ENCODE results near the gene GPATCH8. TPM values are rescaled to one million over a fixed set of nuclear protein-coding genes. Genes with fewer than 3 reads are reported as not detected.
"Not testable (repeated sequence)": the region's sequence is repeated elsewhere in the genome, so short reads cannot be mapped to it uniquely, and the experiment has no call there.

GPATCH8 gene
- polyA plus RNA-seq, 4 donors: 38.3 to 64.9 (median 50.1) TPM

DNA sequence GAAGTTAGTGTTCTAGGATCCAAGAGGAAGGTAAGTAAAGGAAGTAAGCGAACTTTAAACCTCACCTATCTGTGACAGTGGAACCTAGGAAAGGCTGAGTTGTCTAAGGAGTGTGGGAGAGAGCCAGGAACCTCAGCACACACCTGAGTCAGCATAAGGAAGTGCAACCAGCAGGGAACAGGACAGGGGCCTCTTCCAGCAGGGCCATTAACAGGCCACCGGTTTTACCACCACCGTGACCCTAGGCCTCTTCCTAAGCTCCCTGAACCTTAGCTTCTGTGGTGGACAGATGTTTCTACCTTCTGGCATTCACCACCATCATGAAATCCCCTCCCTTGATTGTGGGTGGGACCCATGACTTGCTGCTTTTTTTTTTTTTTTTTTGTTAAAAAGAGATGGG lies 26.7 kb upstream of the GPATCH8 start:
- DNase-seq (ENCODE audit: low read depth in 4 of 4, low spot score in 2 of 4): no peak

DNA sequence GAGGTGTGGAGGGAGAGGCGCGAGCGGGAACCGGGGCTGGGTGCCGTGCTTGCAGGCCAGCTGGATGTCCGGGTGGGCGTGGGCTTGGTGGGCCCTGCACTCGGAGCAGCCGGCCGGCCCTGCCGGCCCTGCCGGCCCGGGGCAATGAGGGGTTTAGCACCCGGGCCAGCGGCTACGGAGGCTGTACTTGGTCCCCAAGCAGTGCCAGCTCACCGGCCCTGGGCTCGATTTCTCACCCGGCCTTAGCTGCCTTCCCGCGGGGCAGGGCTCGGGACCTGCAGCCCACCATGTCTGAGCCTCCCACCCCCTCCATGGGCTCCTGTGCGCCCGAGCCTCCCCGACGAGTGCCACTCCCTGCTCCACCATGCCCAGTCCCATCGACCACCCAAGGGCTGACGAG lies 24.7 kb upstream of the GPATCH8 start:
- no peak for DNase-seq (ENCODE audit: low read depth in 4 of 4, low spot score in 2 of 4)

DNA sequence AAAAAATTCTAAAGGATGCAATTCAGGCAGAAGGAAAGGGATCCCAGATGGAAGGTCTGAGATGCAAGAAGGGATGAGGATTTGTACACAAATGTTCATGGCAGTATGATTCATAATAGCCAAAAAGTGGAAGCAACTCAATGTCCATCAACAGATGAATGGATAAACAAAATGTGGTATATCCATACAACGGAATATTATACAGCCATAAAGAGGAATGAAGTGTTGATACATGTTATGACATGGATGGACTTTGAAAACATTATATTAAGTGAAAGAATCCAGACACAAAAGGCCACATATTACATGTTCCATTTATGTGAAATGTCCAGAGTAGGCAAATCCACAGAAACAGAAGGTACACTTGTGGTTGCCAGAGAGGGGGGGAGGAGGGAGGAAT lies 23.9 kb upstream of the GPATCH8 start:
- DNase-seq (ENCODE audit: low read depth in 4 of 4, low spot score in 2 of 4): no peak

DNA sequence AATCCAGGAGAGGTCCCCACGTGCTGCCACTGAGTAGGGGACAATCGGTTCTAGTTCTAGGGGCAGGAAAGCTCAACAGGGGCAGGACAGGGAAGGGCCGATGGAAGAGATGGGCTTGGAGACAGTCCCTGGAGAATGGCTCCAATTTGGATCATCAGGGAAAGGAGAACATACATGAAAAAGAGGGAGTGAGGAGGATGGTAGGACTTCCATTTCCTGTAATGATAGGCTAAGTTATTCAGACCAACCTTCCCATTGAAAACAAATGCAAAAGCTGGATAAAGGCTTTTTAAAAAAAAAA lies 20.4 kb upstream of the GPATCH8 start:
- DNase-seq (ENCODE audit: low read depth in 4 of 4, low spot score in 2 of 4): no peak

DNA sequence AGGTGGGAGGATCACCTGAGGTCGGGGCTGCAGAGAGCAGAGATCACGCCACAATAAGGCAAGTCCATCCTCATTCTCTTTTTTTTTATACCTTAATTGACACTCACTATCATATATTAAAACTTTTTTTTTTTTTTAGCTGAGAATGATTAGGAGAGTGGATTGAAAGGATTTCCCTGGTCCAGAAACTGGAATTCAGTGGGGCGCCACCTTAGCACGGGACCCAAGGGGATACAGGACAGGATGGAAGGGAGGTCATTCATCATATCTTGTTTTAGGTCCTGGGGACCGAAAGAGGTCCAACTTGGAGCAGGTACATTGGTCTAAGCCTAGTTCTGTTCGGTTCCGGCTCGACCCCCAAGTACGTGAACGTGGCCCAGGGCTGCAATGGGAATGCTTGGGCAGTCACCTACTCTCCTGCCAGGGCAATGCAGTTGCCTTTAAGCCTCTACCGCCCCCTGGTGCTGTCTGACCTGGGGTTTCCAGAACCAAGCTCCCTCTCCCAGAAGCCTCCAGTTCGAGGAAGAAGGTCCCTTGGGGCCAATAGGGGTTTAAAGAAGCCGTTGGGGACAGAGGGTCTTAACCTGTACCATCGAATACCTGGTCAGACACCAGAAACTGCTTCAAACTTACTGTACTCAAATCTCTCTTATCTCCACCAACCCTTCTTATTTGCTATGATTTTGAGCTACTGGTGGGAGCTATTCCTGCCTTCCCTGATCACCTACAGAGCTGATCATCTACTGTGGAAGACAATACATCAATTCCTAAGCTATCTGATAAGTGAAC lies 19.9 kb upstream of the GPATCH8 start:
- DNase-seq (ENCODE audit: low read depth in 4 of 4, low spot score in 2 of 4): no peak

DNA sequence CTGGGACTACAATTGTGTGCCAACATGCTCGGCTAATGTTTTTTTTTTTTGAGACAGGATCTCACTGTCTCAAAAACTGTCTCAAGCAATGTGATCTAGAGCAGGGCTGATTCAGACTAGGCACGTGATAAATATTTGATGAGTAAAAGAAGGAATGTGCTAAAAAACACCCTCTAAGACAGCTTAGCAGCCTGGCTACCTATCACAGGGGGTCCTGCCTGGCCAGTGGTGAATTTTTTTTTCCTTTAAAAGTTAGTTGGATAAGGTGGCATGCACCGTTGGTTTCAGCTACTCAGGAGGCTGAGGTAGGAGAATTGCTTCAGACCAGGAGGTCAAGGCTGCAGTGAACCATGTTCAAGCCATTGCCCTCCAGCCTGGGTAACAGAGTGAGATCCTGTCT lies 14.8 kb upstream of the GPATCH8 start:
- no peak for DNase-seq (ENCODE audit: low read depth in 4 of 4, low spot score in 2 of 4)

DNA sequence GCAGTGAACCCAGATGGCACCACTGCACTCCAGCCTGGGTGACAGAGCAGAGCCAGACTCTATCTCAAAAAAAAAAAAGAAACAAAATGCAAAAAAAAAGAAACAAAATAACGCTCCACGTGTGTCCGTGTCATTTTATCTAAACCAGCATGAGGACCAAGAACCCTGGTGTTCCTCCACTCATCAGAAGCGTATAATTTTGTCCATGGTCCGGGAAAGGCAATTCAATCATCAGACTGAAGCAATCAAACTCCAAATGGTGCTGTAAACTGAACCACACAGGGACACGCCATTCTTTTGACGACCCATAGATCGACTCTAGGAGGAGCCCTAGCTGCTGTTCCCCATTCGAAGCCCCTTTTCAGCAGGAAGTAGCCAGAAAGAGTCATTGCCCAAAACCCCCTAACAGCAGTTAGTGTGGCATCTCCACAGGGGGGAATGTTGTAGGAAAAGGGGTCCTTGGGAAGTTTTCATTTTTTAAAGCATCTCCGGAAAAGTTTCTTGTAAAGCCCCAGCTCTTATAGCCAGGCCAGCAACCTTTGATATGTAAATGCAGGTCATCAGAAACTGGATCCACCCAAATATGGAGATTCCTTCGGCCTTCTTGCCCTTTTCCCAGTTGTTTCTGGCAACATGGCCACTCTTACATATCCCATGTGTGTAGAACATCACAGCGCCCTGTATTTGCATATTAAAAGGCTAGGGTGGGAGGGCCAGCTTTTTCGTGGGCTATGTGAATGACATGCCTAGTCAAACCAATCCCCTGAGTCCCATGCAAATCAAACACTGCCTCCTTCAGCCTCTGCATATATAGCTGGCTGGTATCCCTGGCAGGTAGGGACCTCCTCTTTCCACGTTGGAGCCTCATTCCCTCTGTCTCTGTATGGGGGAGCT lies 8.3 kb upstream of the GPATCH8 start:
- not testable (repeated sequence) for DNase-seq (ENCODE audit: low read depth in 4 of 4, low spot score in 2 of 4)

DNA sequence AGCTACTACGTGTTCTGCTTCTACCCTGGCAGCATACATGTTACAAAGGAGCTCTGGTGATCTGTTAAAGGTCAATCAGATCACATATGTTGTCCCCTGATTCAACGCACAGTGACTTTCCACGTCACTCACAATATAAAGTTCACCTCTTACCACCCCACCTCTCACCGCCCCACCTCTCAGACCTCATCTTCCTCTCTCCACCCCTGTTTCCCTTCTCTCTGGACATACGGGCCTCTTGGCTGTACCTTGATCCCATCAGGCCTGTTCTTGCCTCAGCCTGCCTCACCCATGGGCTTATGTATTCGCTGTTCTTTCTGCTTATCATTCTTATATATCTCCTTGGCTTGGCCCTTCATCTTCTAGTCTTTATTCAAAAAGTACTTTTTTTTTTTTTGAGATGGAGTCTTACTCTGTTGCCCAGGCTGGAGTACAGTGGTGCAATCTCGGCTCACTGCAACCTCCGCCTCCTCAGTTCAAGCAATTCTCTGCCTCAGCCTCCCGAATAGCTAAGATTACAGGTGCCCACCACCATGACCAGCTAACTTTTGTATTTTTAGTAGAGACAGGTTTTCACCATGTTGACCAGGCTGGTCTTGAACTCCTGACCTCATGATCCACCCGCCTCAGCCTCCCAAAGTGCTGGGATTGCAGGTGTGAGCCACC lies 3.9 kb upstream of the GPATCH8 start:
- not testable (repeated sequence) for DNase-seq (ENCODE audit: low read depth in 4 of 4, low spot score in 2 of 4)

DNA sequence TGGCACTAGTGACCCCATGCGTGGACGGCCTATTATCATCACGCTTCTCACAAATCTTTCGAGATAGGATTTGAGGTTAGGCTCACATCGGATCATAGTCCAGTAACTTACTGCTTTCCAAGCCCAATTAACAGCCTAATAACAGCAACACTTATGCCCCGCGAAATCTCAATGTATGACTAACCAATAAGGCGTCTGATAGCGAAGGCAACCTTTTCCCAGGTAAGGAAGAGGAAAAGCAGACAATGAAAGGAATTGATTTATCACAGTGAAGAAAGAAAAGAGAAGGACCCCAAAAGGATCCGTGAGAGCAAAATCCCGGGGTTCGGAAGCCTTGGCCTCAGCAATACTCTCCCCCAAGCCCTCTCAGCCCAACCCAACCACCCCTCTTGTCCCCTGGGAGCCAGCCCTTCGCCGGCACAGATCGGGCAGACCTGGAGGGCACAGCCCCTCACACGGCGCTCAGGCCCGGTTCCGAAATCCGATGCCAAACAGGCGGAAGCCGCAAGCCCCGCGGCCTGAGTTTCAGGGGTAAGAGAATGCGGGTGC lies 534 bp downstream of the GPATCH8 start:
- DNase-seq (ENCODE audit: low read depth in 4 of 4, low spot score in 2 of 4): no peak

DNA sequence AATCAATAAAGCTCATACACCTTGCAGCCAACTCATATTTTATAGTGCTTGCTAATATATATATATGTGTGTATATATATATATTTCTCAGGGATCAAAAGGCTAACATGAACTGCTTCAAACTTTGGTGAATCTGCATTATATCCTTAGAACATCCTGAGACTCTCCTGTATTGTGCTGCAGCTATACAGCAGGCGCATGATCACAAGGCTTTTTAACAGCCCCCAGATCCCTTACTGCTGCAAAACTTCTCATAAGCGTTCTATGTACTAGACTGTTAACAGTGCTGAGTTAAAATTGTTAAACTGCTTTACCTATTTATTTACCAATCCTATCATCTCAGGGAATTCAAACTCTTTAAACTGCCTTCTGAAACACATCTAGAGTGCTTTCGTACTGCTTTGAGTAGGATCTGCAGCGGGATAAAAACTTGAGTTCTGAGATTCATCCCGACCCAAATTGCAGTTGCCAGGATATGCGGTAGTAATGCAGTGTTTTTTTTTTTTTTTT lies 1.3 kb downstream of the GPATCH8 start:
- peak in 1 of 4 donors; percentile 31 for DNase-seq (ENCODE audit: low read depth in 4 of 4, low spot score in 2 of 4)

DNA sequence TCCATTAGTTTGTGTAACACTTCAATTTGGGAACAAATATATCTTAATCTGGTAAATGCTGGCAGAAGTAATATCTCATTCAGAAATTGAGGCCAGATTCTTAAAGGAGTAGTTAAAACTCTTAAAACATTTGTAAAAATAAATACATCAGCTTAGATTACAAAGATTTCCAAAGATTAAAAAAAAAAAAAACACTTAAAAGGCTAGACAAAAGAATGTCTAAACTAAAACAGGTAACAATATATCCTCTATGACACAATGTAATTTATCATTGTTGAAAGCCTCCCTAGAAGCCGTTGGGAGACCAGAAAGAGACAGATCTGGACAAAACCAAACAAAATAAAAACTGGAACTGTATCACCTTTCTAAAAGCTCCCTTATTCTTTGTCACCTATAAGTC lies 3.5 kb downstream of the GPATCH8 start:
- no peak for DNase-seq (ENCODE audit: low read depth in 4 of 4, low spot score in 2 of 4)

DNA sequence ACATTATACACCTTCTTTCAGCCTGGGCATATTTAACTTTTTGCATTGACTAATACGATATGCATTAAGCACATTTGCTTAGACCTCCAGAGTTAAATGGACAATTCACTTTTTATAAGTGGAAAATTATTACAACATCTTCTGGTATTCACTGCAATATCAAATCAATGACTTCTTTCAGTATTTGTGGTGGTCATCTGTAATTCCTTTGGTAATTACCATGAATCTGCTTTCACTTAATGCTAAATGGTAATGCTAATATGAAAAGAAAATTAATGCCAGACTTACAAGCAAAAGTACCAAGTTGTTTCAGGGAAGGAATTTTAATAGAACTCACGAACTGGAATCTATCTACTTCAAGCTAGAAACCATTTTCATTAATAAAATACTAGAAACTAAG lies 6.4 kb downstream of the GPATCH8 start:
- no peak for DNase-seq (ENCODE audit: low read depth in 4 of 4, low spot score in 2 of 4)

DNA sequence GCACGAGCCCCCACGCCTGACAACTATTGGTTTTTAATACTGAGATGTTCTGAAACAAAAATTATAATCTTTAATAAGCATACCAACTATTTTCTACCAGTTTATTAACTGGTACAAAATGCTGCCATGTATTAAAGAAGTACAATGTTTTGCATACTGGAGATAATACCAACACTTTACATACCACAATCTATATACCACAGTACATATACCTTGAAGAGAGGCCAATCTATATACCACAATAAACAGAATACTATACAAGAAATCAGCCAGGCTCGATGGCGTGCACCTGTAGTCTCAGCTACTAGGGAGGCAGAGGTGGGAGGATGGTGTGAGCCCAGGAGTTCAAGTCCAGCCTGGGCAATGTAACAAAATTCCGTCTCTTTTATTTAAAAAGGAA lies 9.9 kb downstream of the GPATCH8 start:
- no peak for DNase-seq (ENCODE audit: low read depth in 4 of 4, low spot score in 2 of 4)

DNA sequence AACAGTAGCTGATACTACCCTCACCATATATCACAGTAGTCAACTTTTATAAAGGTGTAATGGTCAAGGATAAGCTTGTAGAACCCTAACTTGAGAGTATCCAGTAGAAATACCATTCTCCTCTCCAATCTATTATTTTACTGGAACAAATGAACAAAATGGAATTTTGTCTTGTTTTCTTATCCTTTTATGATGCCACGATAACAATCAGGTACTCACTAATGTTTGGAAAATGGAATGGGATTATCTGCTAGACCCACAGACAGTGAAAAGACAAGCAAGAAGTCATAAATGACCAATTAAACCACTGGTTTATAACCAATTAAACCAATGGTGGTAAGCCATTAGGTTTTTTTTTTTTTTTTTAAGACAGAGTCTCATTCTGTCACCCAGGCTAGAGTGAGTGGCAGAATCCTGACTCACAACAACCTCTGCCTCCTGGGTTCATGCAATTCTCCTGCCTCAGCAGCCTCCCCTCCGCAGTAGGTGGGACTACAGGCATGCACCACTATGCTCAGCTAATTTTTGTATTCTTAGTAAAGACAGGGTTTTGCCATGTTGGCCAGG lies 10.4 kb downstream of the GPATCH8 start:
- no peak for DNase-seq (ENCODE audit: low read depth in 4 of 4, low spot score in 2 of 4)

DNA sequence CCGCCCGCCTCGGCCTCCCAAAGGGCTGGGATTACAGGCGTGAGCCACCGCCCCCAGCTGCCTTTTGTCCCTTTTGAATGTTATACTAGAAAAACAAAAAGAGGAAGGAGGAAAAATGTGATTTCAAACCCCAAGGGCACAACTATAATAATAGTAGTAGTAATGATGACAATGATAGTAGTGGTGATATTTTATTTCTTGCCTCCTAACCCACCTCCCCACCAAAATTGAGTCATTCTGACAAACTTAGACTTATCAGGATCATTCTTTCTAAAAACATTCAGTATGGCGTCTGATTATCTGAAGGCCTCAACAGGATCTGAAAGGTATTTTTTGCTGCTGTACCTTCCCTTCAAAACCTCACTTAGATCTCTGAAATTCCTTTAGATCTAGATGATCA lies 13.6 kb downstream of the GPATCH8 start:
- DNase-seq (ENCODE audit: low read depth in 4 of 4, low spot score in 2 of 4): no peak

DNA sequence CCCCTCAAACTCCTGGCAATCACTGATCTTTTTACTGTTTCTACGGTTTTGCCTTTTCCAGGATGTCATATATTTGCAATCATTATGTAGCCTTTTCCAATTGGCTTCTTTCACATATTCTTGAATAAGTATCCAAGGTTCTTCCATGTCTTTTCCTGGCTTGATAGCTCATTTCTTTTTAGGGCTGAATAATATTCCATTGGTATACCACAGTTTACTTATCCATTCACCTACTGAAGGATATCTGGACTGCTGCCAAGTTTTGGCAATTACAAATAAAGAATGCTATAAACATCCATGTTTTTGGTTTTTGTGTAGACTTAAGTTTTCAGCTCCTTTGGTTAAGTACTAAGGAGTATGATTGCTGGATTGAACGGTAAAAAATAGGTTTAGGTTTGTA lies 16.0 kb downstream of the GPATCH8 start:
- no peak for DNase-seq (ENCODE audit: low read depth in 4 of 4, low spot score in 2 of 4)

DNA sequence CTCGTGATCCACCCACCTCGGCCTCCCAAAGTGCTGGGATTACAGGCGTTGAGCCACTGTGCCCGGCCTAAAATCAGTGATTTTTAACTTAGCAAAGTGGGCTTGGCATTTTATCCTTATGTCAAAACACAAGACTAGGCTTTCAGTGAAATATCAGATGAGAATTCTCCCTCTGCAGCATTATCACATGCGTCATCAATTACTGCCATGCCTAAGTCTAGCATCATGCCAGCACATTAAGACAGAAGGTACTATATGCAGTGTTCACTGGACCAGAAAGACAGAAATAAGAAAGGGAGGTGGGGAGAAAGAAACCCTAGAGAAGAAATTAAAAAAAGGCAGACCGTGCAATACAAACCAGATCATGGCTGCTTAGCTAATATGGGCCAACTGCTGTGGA lies 29.8 kb downstream of the GPATCH8 start:
- DNase-seq (ENCODE audit: low read depth in 4 of 4, low spot score in 2 of 4): no peak

DNA sequence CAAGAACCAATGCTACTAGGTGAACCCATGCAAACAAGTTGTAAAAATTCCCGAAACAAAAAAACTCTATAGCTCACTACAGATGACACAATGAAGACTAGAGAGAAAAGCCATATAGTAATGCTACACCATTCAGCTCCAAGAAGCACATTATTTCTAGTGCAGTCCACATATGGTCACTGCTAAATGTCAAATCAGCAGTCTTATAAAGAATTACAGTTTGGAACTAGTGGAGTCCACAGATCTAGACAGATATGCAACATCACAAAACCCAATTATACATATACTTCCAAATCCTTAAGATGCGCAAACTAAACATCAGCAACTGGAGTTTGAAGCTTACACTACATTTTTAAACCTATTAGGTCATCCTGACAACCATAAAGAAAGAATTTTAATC lies 33.5 kb downstream of the GPATCH8 start:
- no peak for DNase-seq (ENCODE audit: low read depth in 4 of 4, low spot score in 2 of 4)

DNA sequence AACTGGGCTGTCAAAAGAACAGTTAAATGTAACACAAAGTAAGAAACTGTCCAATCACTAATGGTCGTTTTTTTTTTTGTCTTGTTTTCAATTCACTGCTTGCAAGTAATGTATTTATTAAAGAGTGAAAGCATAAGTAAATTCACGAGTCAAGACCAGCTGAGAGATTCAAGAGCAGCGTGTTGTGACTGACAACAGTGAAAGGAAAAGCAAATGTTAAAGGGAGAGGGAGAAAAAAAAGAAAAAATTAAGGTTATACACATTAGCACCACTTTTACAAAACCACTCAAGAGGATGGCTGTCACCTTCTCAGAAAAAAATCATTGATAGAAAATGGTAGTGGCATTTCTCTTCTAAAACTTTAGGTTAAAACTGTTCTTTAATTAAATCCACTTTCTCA lies 36.1 kb downstream of the GPATCH8 start:
- DNase-seq (ENCODE audit: low read depth in 4 of 4, low spot score in 2 of 4): no peak

DNA sequence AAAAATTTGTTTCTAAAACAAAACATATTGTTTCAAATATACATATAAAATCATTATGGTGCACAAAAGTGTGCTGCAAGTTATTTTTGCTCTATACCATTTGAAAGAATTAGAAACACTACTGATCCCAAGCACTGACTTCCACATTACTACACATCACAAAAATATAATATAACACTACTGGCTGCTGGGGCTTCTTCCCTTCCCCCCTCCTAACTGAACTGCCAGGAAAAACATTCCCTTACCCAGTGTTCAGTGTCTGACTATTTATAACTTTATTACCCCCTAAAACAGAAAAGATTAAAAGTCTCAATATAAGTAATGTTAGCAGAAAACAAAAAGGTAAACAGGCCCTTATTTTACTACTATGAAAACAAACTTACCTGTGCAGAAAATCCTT lies 36.9 kb downstream of the GPATCH8 start:
- no peak for DNase-seq (ENCODE audit: low read depth in 4 of 4, low spot score in 2 of 4)

DNA sequence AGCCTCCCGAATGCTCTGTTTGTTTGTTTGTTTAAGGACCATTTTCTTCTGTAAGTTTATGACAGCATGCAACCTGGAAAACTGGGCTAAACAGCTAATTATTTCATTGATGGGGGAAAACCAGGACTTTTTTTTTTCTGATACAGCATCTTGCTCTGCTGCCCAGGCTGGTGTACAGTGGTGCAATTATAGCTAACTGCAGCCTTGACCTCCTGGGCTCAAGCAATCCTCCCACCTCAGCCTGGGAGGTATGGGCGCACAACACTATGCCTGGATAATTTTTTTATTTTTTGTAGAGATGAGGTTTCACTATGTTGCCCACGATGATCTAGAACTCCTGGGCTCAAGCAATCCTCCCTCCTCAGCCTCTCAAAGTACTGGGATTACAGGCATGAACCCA lies 37.3 kb downstream of the GPATCH8 start:
- DNase-seq (ENCODE audit: low read depth in 4 of 4, low spot score in 2 of 4): no peak

Data from left renal cortex interstitium (tissue), 4 donors.